Gastroesophageal sphincter (tissue), 4 donors: ENCODE data around the gene FOXL2. TPM values are rescaled to one million over a fixed set of nuclear protein-coding genes. Genes with fewer than 3 reads are reported as not detected.

ENCODE experiments used
- ATAC-seq: fragments of 150-250 bp; one replicate; pipeline ENCODE4 v1.9.1; 2016; ENCODE audit warnings: mild to moderate bottlenecking, moderate library complexity
- H3K27ac ChIP-seq, 4 donors: fragments of 200-600 bp; sonication (generic) in 3 of 4; 1 replicate in 3 of 4; 2 replicates in 1 of 4; pipeline ENCODE4 v1.5.1; 2016 to 2019
- H3K27me3 ChIP-seq: fragments of 200-600 bp; sonication (generic); one replicate; pipeline ENCODE4 v1.5.1; 2019
- H3K36me3 ChIP-seq, 2 donors: fragments of 200-600 bp; sonication (generic); one replicate each; pipeline ENCODE4 v1.5.1; 2019; ENCODE audit warnings: control low read depth in 1 of 2
- H3K4me1 ChIP-seq, 3 donors: fragments of 200-600 bp; sonication (generic); 1 replicate in 2 of 3; 2 replicates in 1 of 3; pipeline ENCODE4 v1.5.1; 2016 to 2019; ENCODE audit warnings: control low read depth in 2 of 3
- H3K4me3 ChIP-seq, 2 donors: fragments of 200-600 bp; sonication (generic); one replicate each; pipeline ENCODE4 v1.5.1; 2019; ENCODE audit warnings: mild to moderate bottlenecking in 1 of 2, moderate library complexity in 1 of 2
- H3K9me3 ChIP-seq, 3 donors: fragments of 200-600 bp; sonication (generic); one replicate each; pipeline ENCODE4 v1.5.1; 2017 to 2019; ENCODE audit warnings: control low read depth in 2 of 3
- CTCF ChIP-seq, 4 experiments: fragments of 200-600 bp in 2 of 4; fragments of 450-650 bp in 2 of 4; sonication (generic) in 1 of 4; IDR thresholded peaks; one replicate each; pipeline ENCODE4 v1.5.1; 2017 to 2019; ENCODE audit warnings: antibody characterized with exemption in 4 of 4, mild to moderate bottlenecking in 2 of 4, moderate library complexity in 2 of 4
- EP300 ChIP-seq: sonication (generic); formaldehyde crosslinking; IDR thresholded peaks from one replicate; pipeline ENCODE4 v1.6.1; 2017; ENCODE audit warnings: antibody characterized with exemption, mild to moderate bottlenecking
- POLR2A ChIP-seq, 2 donors: fragments of 450-650 bp; IDR thresholded peaks; one replicate each; pipeline ENCODE4 v1.6.1; 2017; ENCODE audit warnings: antibody characterized with exemption in 2 of 2, mild to moderate bottlenecking in 2 of 2, moderate library complexity in 1 of 2
- POLR2AphosphoS5 ChIP-seq: sonication (generic); formaldehyde crosslinking; IDR thresholded peaks from one replicate; pipeline ENCODE4 v1.6.1; 2017; ENCODE audit warnings: antibody characterized with exemption
- WGBS, 2 donors: methylation state at CpG; one replicate each; pipeline ENCODE4 v1.1.5; 2018; ENCODE audit warnings: low coverage in 1 of 2; 5-methylcytosine and 5-hydroxymethylcytosine counted together
- total RNA-seq, 4 donors: library from RNA; depleted of rRNA; stranded (reverse); fragments of >200 nt; gene quantifications; one replicate each; pipeline ENCODE4 v1.1.0, GENCODE V29; 2016

FOXL2 gene
- not detected for total RNA-seq

GRCh38 chr3:138946663-138947494 is at the start of gene FOXL2, which contains the start of gene FOXL2NB:
Gene FOXL2, minus strand, starts transcription at chr3:138947137. Its CDS starts 415 bp downstream, at chr3:138946722.
Gene FOXL2NB, plus strand, starts transcription at chr3:138947217. Its CDS starts 148 bp downstream, at chr3:138947365.
- no peak within 1 kb of the TSS for H3K27ac ChIP-seq
- H3K9me3 ChIP-seq, result no peaks in the 10 kb centered on the region
- peak; percentile 47 for ATAC-seq
- H3K4me3 ChIP-seq, result peak within 1 kb of the TSS; percentile 9 to 55
- no peak for TF ChIP-seq CTCF (IDR thresholded peaks at IDR 0.05)
- TF ChIP-seq POLR2A (IDR thresholded peaks at IDR 0.05), result no peak
- TF ChIP-seq EP300, result no peak
- no peak for TF ChIP-seq POLR2AphosphoS5
- peaks cover 0 to 62% (median 37%) of the 10 kb centered on the region in 3 donors for H3K4me1 ChIP-seq
- WGBS, 2 donors, result 0% methylated on average over 1 of the region's 78 CpGs; no CpG with 5 or more reads in 1 of the 2 donors
- peaks cover 100% of the 10 kb centered on the region for H3K27me3 ChIP-seq
- H3K36me3 ChIP-seq, result no peaks in the 10 kb centered on the region

GRCh38 chr3:138995706-138996105 is 48.8 kb upstream of the FOXL2 start:
- TF ChIP-seq CTCF (IDR thresholded peaks at IDR 0.05) (no peak), POLR2A (IDR thresholded peaks at IDR 0.05) (no peak), POLR2AphosphoS5 (no peak), EP300 (no peak)
- no peaks in the 10 kb centered on the region for H3K4me1 ChIP-seq
- no peak overlapping the region for H3K4me3 ChIP-seq
- WGBS, 2 donors, result 77 to 100% methylated on average over 1 of the region's 1 CpG
- no peak for ATAC-seq
- H3K9me3 ChIP-seq, result peaks cover 0 to 8% (median 0%) of the 10 kb centered on the region in 3 donors
- no peak overlapping the region for H3K27ac ChIP-seq
- H3K36me3 ChIP-seq, result no peaks in the 10 kb centered on the region
- H3K27me3 ChIP-seq, result no peaks in the 10 kb centered on the region

- no peak for TF ChIP-seq POLR2A (IDR thresholded peaks at IDR 0.05)
- no peak for TF ChIP-seq POLR2AphosphoS5
- no peak for TF ChIP-seq EP300
- TF ChIP-seq CTCF (IDR thresholded peaks at IDR 0.05), result no peak
- Histone ChIP-seq H3K36me3 (no peaks in the 10 kb centered on the region), H3K27ac (no peak overlapping the region), H3K4me1 (no peaks in the 10 kb centered on the region), H3K4me3 (no peak overlapping the region), H3K9me3 (no peaks in the 10 kb centered on the region), H3K27me3 (no peaks in the 10 kb centered on the region)
- no peak for ATAC-seq
- no CpG with 5 or more reads among the region's 2 CpGs for WGBS, 2 donors
Measured at GRCh38 chr3:138987181-138987580, 40.2 kb upstream of the FOXL2 start.

- Histone ChIP-seq H3K27me3 (no peaks in the 10 kb centered on the region), H3K4me3 (no peak overlapping the region), H3K9me3 (no peaks in the 10 kb centered on the region), H3K4me1 (no peaks in the 10 kb centered on the region), H3K36me3 (no peaks in the 10 kb centered on the region), H3K27ac (no peak overlapping the region)
- no peak for ATAC-seq
- TF ChIP-seq POLR2AphosphoS5 (no peak), POLR2A (IDR thresholded peaks at IDR 0.05) (no peak), CTCF (IDR thresholded peaks at IDR 0.05) (no peak), EP300 (no peak)
- 21 to 30% methylated on average over 2 to 4 of the region's 4 CpGs for WGBS, 2 donors
Measured at GRCh38 chr3:138985932-138986331, 39.0 kb upstream of the FOXL2 start.

GRCh38 chr3:138984816-138985215 is 37.9 kb upstream of the FOXL2 start:
- no peak overlapping the region for H3K4me3 ChIP-seq
- no peak overlapping the region for H3K27ac ChIP-seq
- WGBS, 2 donors, result 40 to 71% methylated on average over 1 of the region's 3 CpGs
- TF ChIP-seq CTCF (IDR thresholded peaks at IDR 0.05) (no peak), POLR2A (IDR thresholded peaks at IDR 0.05) (no peak), EP300 (no peak), POLR2AphosphoS5 (no peak)
- H3K36me3 ChIP-seq, result no peaks in the 10 kb centered on the region
- peaks cover 0 to 2% (median 0%) of the 10 kb centered on the region in 3 donors for H3K4me1 ChIP-seq
- H3K27me3 ChIP-seq, result no peaks in the 10 kb centered on the region
- ATAC-seq, result no peak
- H3K9me3 ChIP-seq, result no peaks in the 10 kb centered on the region
